SW480 (cell line): ENCODE data around the gene BMF.
"Not testable (repeated sequence)": the region's sequence is repeated elsewhere in the genome, so short reads cannot be mapped to it uniquely, and the experiment has no call there.

Experiments
- DNase-seq: peaks from one replicate; pipeline ENCODE4 v3.0.0-alpha.2; 2016; ENCODE audit warnings: low spot score

The BMF gene

GRCh38 chr15:40128766-40129660 is 20.3 kb upstream of the BMF start:
- DNase-seq = no peak

DNA sequence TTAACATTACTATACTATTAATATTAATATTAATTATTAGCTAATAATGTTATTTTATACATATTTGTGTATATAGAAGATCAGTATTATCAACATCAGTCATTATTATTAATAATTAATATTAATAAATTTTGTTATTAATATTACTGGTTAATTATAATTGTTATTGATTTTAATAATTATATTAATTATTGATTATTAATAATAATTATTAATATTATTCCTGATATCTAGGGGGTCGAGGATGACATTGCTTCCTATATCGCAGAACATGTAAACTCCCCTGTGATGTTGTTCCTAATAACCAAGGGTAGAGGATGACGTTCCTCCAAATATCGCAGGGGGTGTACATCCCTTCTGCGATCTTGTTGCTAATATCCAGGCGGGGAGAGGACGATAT is 17.3 kb upstream of the BMF start:
- no peak for DNase-seq

- DNase-seq = not testable (repeated sequence)
Measured at GRCh38 chr15:40124807-40125285, 16.2 kb upstream of the BMF start.

GRCh38 chr15:40124333-40124732 is 15.7 kb upstream of the BMF start:
- DNase-seq = not testable (repeated sequence)

DNA sequence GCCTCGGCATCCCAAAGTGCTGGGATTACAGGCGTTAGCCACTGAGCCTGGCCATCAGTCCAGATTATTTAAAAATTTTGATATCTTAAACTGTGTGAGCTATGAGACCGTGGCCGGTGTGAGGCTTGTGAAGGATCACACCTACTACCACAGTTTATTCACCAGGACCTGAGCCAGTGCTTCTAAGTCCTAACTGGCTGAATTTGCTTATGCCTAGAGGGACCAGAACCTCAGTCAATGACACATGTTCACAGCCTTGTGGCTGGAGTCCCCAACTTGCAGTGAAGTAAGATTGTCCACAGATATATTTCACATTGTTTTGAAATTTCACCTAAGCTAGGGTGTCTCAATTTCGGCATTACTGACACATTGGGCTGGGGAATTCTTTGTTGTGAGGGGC is 15.2 kb upstream of the BMF start:
- not testable (repeated sequence) for DNase-seq

- DNase-seq = not testable (repeated sequence)
Measured at GRCh38 chr15:40122989-40123388, 14.3 kb upstream of the BMF start.

DNA sequence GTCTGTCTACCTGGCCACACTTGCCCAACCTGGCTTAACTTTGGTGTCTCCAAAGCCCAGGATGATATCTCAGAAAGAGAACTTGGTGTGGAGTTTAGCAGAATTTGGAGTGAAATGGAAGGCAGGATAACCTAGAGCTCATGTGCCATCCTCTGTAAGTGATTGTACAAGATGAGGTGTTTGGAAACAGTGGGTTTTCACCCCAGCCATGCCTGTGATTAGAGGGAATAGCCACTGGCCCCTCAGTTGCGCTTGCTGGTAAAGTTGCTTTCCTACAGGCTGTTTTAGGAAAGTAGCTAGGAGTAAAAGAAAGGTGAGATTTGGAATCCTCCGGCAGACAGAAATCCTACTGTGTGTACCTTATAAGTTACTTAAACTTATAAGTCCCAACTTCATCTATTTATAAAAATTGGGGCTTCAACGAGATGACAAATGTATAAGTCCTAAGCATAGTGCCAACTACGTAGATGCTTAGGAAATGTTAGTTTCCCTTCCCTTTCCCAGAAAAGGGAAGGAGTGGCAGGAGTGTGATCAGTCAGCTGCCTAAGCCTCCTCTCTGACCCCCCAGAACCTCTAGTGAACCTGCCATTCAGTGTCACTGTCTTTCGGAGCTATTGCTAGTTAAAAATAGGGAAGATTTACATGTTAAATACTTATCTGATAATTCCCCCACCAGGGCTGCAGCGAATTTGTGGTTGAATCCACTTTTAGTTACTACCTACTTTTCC is 13.4 kb upstream of the BMF start:
- no peak for DNase-seq

DNA sequence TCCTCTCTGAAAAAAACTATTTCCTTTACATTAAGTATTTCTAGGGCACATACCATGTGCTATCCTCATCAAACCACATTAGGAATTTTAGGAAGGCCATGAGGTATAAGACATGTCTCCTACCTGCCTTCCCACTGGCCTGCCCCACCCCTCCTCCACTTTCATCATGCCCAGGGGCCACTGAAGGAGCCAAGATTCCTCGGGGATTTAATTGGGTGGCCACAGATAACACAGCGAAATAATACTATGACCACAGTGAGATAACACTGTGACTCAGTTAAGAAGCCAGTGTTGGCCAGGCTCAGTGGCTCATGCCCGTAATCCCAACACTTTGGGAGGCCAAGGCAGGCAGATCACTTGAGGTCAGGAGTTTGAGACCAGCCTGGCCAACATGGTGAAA is 9.8 kb upstream of the BMF start:
- DNase-seq = no peak

DNA sequence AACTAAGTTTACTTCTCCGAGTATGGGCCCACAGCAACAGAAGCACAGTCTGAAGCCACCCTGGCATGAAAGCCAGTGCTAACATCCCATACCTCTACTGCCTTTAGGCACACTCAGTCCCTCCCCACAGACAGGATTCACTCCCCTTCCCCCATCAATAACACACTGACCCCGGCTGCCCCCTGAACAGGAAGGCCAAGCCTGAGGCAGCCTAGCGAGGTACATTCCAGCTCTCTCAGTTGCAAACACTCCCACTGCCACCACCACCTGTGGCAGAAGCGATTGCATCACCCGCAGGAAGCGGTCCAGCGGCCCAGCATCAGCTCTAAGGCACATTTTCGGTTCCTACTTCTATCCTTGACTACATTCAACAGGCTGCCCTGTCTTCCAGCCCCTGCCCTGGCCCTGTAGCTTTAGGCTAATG is 7.0 kb upstream of the BMF start:
- peak; percentile 64 for DNase-seq

DNA sequence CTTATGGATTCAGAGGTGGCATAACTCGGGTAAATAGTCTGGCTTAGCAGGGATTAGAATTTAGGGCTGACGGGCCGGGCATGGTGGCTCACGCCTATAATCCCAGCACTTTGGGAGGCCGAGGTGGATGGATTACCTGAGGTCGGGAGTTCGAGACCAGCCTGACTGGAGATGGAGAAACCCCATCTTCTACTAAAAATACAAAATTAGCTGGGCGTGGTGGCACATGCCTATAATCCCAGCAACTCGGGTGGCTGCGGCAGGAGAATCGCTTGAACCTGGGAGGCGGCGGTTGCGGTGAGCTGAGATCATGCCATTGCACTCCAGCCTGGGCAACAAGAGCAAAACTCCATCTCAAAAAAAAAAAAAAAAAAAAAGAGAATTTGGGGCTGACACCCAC is 6.4 kb upstream of the BMF start:
- not testable (repeated sequence) for DNase-seq

GRCh38 chr15:40114218-40114617 is 5.5 kb upstream of the BMF start:
- no peak for DNase-seq

DNA sequence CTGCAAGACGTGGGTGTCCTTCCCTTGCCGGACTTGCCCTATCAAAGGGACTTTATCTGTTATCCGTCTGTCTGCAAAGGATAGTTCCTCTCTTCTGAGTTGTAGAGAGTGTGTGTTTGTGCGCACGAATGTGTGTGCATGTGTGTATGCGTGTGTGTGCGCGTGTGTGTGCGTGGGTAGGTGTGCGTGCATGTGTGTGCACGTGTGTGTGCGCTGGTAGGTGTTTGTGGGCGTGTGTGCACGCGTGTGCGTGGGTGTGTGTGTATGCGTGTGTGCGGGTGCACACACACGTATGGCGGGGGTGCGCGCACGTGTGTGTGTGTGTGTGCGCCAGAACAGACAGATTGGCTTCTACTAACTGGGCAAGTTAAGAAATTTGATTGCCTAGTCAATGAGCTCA is 4.1 kb upstream of the BMF start:
- no peak for DNase-seq

- DNase-seq = no peak
Measured at GRCh38 chr15:40111888-40112287, 3.2 kb upstream of the BMF start.

GRCh38 chr15:40110866-40111550 is 2.3 kb upstream of the BMF start:
- no peak for DNase-seq

- DNase-seq = no peak
Measured at GRCh38 chr15:40108061-40108854, 421 bp downstream of the BMF start.

DNA sequence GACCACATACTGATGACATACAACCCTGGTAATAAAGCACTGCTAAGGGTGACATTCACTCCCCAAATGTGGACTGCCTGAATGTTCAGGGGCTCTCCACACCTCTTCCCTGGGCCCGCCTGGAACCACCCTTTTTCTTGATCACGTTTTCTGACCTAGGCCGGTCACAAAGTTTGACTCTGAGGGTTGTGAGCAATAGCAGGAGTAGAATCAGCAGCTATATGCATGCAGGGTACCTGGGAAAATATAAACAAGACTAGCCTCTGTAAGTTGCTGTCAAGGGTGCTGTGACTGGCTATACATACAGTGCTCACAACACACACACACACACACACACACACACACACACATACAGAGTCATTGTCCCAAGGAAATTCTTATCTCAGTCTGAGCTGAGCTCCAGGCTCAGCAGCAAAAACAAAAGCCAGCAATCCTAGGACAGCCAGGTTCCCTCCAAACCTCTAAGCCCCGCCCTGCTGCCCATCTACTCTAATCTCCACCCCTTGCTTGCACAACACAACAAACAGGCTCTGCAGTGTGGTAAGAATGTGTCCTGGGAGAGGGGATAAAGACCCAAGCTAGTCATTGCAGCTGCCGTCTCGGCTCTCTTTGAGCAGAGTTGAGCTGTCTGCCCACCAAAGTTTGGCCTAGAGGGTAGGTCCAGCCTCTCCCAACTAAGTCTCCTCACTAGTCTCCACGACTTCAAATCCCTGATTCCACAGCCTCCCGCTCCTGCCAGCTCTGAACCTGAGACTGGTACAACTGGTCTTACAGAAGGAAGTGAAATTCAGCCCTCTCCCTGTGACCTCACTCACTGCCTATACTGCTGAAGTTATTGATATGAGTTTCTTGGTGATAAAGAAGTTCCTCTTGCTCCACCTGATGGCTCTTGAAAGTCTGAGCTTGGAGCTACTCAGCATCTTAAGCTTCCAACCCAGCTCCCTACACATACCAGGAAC is 2.2 kb downstream of the BMF start:
- peak; percentile 51 for DNase-seq

GRCh38 chr15:40105517-40106202 is 3.0 kb downstream of the BMF start:
- DNase-seq = no peak

DNA sequence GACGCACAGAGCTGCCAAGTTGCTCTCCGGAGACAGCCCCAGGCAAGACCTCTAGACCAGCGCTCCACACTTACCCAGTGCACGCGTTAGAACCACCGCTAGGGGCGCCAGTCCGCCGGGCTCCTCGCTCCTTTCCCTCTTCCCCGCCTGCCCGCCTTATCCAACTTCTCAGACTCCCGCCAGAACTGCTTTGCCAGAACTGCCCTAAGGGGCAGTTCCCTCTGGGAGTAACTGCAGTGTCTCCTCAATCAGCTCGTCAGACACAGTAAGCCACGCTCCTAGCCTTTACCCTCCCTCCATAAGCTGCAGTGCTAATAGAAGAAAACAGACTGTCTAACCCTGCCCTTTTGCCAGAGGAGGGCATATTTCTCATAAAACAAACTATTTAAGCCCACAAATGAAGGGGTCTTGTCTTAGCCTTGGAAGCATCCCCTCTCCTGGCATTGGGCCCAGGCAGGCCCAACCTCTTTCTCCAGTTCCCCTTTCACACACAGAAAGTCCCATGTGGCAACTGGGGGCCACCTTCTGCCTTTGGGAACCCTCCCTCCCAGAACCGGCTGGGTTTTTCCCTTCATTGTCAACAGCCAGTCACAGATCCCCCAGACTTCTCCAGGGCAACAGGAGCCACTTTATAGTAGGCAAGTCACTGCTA is 3.7 kb downstream of the BMF start:
- peak; percentile 69 for DNase-seq

DNA sequence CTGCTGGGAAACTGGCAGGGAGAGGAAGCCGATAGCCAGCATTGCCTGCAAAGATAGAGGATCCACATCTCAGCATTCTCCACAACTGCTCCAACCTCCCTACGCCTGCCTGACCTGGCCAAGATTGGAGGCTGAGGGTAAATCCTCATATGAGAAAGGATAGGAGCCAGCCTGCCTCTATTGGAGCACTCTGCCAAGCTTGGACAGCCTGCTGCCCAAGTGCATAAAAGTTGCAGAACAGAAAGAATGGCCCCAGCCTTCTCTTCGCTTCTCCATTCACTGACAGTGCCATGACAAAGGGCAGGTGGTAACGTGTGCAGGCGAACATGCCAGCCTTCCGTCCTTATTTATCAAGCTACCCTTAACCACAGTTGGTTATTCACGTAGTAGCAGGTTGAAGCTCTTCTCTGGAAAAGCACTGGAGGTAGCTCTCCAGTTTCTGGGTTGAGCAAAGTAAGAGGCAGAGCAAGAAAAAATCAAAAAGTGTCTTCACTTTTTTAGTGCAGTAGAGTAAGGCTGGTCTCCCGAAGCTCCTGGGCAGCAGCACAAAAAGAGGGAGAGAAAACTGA is 4.3 kb downstream of the BMF start:
- no peak for DNase-seq
